Hepatocyte (in vitro differentiated cells): ENCODE results near the gene KCNQ5. TPM values are rescaled to one million over a fixed set of nuclear protein-coding genes. Genes with fewer than 3 reads are reported as not detected.

Experiments
- DNase-seq: peaks from one replicate; pipeline ENCODE4 v3.0.0-alpha.2; 2016; ENCODE audit warnings: low spot score
- H2AFZ ChIP-seq: fragments of 200-600 bp; sonication (generic); 2 replicates; pipeline ENCODE4 v1.6.0; 2016; ENCODE audit warnings: antibody characterized with exemption, mild to moderate bottlenecking
- H3K27ac ChIP-seq: fragments of 200-600 bp; sonication (generic); 2 replicates; pipeline ENCODE4 v1.5.1; 2016; ENCODE audit warnings: mild to moderate bottlenecking
- H3K27me3 ChIP-seq: fragments of 200-600 bp; sonication (generic); 2 replicates; pipeline ENCODE4 v1.6.1; 2016
- H3K36me3 ChIP-seq: fragments of 200-600 bp; sonication (generic); replicated peaks from 2 replicates; pipeline ENCODE4 v1.5.1; 2016; ENCODE audit warnings: low read depth; ENCODE audit not compliant: insufficient read depth
- H3K4me1 ChIP-seq: fragments of 200-600 bp; sonication (generic); 2 replicates; pipeline ENCODE4 v1.5.1; 2016; ENCODE audit warnings: mild to moderate bottlenecking, moderate library complexity; ENCODE audit not compliant: insufficient read depth
- H3K4me2 ChIP-seq: fragments of 200-600 bp; sonication (generic); 2 replicates; pipeline ENCODE4 v1.6.0; 2016
- H3K4me3 ChIP-seq: fragments of 200-600 bp; sonication (generic); 2 replicates; pipeline ENCODE4 v1.5.1; 2016; ENCODE audit warnings: mild to moderate bottlenecking
- H3K79me2 ChIP-seq: fragments of 200-600 bp; sonication (generic); 2 replicates; pipeline ENCODE4 v1.6.0; 2017; ENCODE audit warnings: mild to moderate bottlenecking
- H3K9me2 ChIP-seq: fragments of 200-600 bp; sonication (generic); replicated peaks from 2 replicates; pipeline ENCODE4 v1.6.0; 2017; ENCODE audit warnings: mild to moderate bottlenecking; ENCODE audit not compliant: insufficient read depth
- H3K9me3 ChIP-seq: fragments of 200-600 bp; sonication (generic); 2 replicates; pipeline ENCODE4 v1.5.1; 2016; ENCODE audit warnings: low read depth, mild to moderate bottlenecking
- H4K20me1 ChIP-seq: fragments of 200-600 bp; sonication (generic); 2 replicates; pipeline ENCODE4 v1.6.0; 2016; ENCODE audit warnings: mild to moderate bottlenecking; ENCODE audit not compliant: insufficient read depth, poor library complexity, severe bottlenecking
- CTCF ChIP-seq: fragments of 200-600 bp; sonication (generic); IDR thresholded peaks from 2 replicates; pipeline ENCODE4 v1.5.1; 2016; ENCODE audit warnings: antibody characterized with exemption, mild to moderate bottlenecking; ENCODE audit not compliant: poor library complexity
- EZH2 ChIP-seq: fragments of 200-600 bp; sonication (generic); IDR thresholded peaks from 2 replicates; pipeline ENCODE4 v1.6.1; 2016; ENCODE audit warnings: antibody characterized with exemption, mild to moderate bottlenecking, borderline replicate concordance
- EZH2phosphoT487 ChIP-seq: fragments of 200-600 bp; sonication (generic); IDR thresholded peaks from one replicate; pipeline ENCODE4 v1.6.1; 2018; ENCODE audit warnings: antibody characterized with exemption, mild to moderate bottlenecking, low read depth, moderate library complexity; ENCODE audit not compliant: unreplicated experiment, severe bottlenecking
- WGBS: methylation state at CpG from one replicate; pipeline ENCODE4 v1.1.6; 2016; ENCODE audit warnings: low lambda C conversion rate; ENCODE audit errors: missing lambda C conversion rate; 5-methylcytosine and 5-hydroxymethylcytosine counted together
- polyA plus RNA-seq: library from polyadenylated mRNA; unstranded; fragments of >200 nt; fragmentation: Nextera tagmentation; extraction: Ambion mirVana; gene quantifications from 2 replicates; pipeline ENCODE4 v1.2.1, GENCODE V29; 2016
- total RNA-seq: library from RNA; depleted of rRNA; stranded (reverse); fragments of >200 nt; gene quantifications from 2 replicates; pipeline ENCODE4 v1.2.3, GENCODE V29; 2014

Gene KCNQ5
- total and polyA plus RNA-seq, 2 experiments from 2014 or later, result 1.6 to 2.0 TPM

- H3K36me3 ChIP-seq, result no peaks in the 10 kb centered on the region
- no peak for DNase-seq
- no peaks in the 10 kb centered on the region for H3K79me2 ChIP-seq
- TF ChIP-seq EZH2phosphoT487 (no peak), EZH2 (no peak), CTCF (no peak)
- no peaks in the 10 kb centered on the region for H3K4me1 ChIP-seq
- WGBS, result 91% methylated on average over 5 of the region's 5 CpGs
- no peaks in the 10 kb centered on the region for H3K9me2 ChIP-seq
- no peaks in the 10 kb centered on the region for H3K27me3 ChIP-seq
- H3K27ac ChIP-seq, result no peak overlapping the region
- no peak overlapping the region for H2AFZ ChIP-seq
- H3K4me3 ChIP-seq, result no peak overlapping the region
- no peaks in the 10 kb centered on the region for H4K20me1 ChIP-seq
- H3K4me2 ChIP-seq, result no peak overlapping the region
- no peaks in the 10 kb centered on the region for H3K9me3 ChIP-seq
These were observed 247.8 kb downstream of the KCNQ5 start for GRCh38 chr6:72869621-72870020.

GRCh38 chr6:72873433-72873832 lies 251.6 kb downstream of the KCNQ5 start:
- H4K20me1 ChIP-seq, result no peaks in the 10 kb centered on the region
- TF ChIP-seq EZH2 (no peak), CTCF (no peak), EZH2phosphoT487 (no peak)
- no peak overlapping the region for H2AFZ ChIP-seq
- no peak overlapping the region for H3K27ac ChIP-seq
- H3K27me3 ChIP-seq, result no peaks in the 10 kb centered on the region
- H3K36me3 ChIP-seq, result no peaks in the 10 kb centered on the region
- no peak overlapping the region for H3K4me2 ChIP-seq
- no peaks in the 10 kb centered on the region for H3K4me1 ChIP-seq
- no peak for DNase-seq
- no peaks in the 10 kb centered on the region for H3K9me2 ChIP-seq
- 77% methylated on average over 1 of the region's 1 CpG for WGBS
- no peak overlapping the region for H3K4me3 ChIP-seq
- H3K9me3 ChIP-seq, result no peaks in the 10 kb centered on the region
- H3K79me2 ChIP-seq, result no peaks in the 10 kb centered on the region

- Histone ChIP-seq H2AFZ (no peak overlapping the region), H3K27ac (no peak overlapping the region), H3K4me2 (no peak overlapping the region), H3K4me3 (no peak overlapping the region), H3K27me3 (no peaks in the 10 kb centered on the region), H4K20me1 (no peaks in the 10 kb centered on the region), H3K9me3 (no peaks in the 10 kb centered on the region), H3K4me1 (no peaks in the 10 kb centered on the region), H3K36me3 (no peaks in the 10 kb centered on the region), H3K9me2 (no peaks in the 10 kb centered on the region), H3K79me2 (no peaks in the 10 kb centered on the region)
- no peak for DNase-seq
- no peak for TF ChIP-seq EZH2
These were observed 254.4 kb downstream of the KCNQ5 start for GRCh38 chr6:72876256-72876655.

GRCh38 chr6:72886170-72886569 lies 264.3 kb downstream of the KCNQ5 start:
- no peaks in the 10 kb centered on the region for H3K4me1 ChIP-seq
- DNase-seq, result no peak
- no peaks in the 10 kb centered on the region for H3K27me3 ChIP-seq

More at GRCh38 chr6:72886170-72886569, 264.3 kb downstream of the KCNQ5 start:
- Histone ChIP-seq H3K36me3 (no peaks in the 10 kb centered on the region), H3K27ac (no peak overlapping the region), H3K4me2 (no peak overlapping the region), H4K20me1 (no peaks in the 10 kb centered on the region), H3K4me3 (no peak overlapping the region), H3K9me3 (no peaks in the 10 kb centered on the region), H3K79me2 (no peaks in the 10 kb centered on the region), H3K9me2 (no peaks in the 10 kb centered on the region), H2AFZ (no peak overlapping the region)
- TF ChIP-seq CTCF (no peak), EZH2 (no peak), EZH2phosphoT487 (no peak)
